Adrenal gland (tissue), 12 donors: Measurements from ENCODE around the gene TADA3. TPM values are rescaled to one million over a fixed set of nuclear protein-coding genes. Genes with fewer than 3 reads are reported as not detected.

Experiments used
- DNase-seq, 7 donors: peaks; one replicate each; pipeline ENCODE4 v3.0.0-alpha.2; 2019 to 2020
- H3K27ac ChIP-seq, 5 donors: fragments of 200-600 bp; sonication (generic) in 4 of 5; 1 replicate in 3 of 5; 2 replicates in 2 of 5; pipeline versions ENCODE4 v1.5.1 to v1.8.0; 2016 to 2020; ENCODE audit warnings: mild to moderate bottlenecking in 1 of 5
- H3K27me3 ChIP-seq: fragments of 200-600 bp; 2 replicates; pipeline ENCODE4 v1.8.0; 2021
- H3K36me3 ChIP-seq, 2 donors: fragments of 200-600 bp; replicated peaks in 1 of 2; 1 replicate in 1 of 2; 2 replicates in 1 of 2; pipeline versions ENCODE4 v1.5.1 to v1.8.0; 2018 to 2022
- H3K4me1 ChIP-seq, 2 donors: fragments of 200-600 bp; replicated peaks in 1 of 2; 1 replicate in 1 of 2; 2 replicates in 1 of 2; pipeline versions ENCODE4 v1.5.1 to v1.8.0; 2018 to 2021
- H3K4me3 ChIP-seq, 4 donors: fragments of 200-600 bp; sonication (generic) in 3 of 4; one replicate each; pipeline ENCODE4 v1.5.1; 2016 to 2018
- H3K9me3 ChIP-seq, 3 donors: fragments of 200-600 bp; sonication (generic) in 1 of 3; replicated peaks in 1 of 3; 1 replicate in 2 of 3; 2 replicates in 1 of 3; pipeline versions ENCODE4 v1.5.1 to v1.8.0; 2016 to 2021
- POLR2A ChIP-seq, 2 donors: fragments of 450-650 bp; IDR thresholded peaks; one replicate each; pipeline ENCODE4 v1.6.1; 2017; ENCODE audit warnings: antibody characterized with exemption in 2 of 2, mild to moderate bottlenecking in 2 of 2, moderate library complexity in 1 of 2
- WGBS, 4 donors: extraction: QIAGEN DNeasy Blood & Tissue Kit in 2 of 4; methylation state at CpG; one replicate each; pipeline versions ENCODE4 v1.1.5 to v1.1.7; 2013 to 2017; 5-methylcytosine and 5-hydroxymethylcytosine counted together
- intact Hi-C, 2 donors: fragments of 100-400 bp; cut with DNase I; formaldehyde crosslinking; loops; one replicate each; pipeline versions ENCODE4 v1.14.1 to v1.15.0; 2022 to 2023
- polyA plus RNA-seq, 3 donors: library from polyadenylated mRNA; stranded (reverse); fragments of 200-250 nt in 2 of 3; fragments of 350-450 nt in 1 of 3; fragmentation: Illumina TruSeq in 1 of 3; extraction: RNeasy Lipid Tissue Mini Kit (QIAGEN cat#74804) in 1 of 3; gene quantifications; one replicate each; pipeline ENCODE4 v1.2.3, GENCODE V29; 2013 to 2014
- total RNA-seq, 9 donors: library from RNA; depleted of rRNA in 4 of 9; stranded (reverse); fragments of >200 nt in 4 of 9; fragments of 120-200 nt in 1 of 9; fragmentation: NEBNext Ultra II Directional in 1 of 9; extraction: Animal tissue kit (Norgen Biotek cat#: 25700) in 1 of 9; gene quantifications; one replicate each; pipeline versions ENCODE4 v1.1.0 to v1.2.4, GENCODE V29; 2013 to 2023
- TF ChIP-seq, protein P1 (sequence below), 6 experiments: fragments of 450-650 bp in 4 of 6; fragments of 200-600 bp in 2 of 6; sonication (generic) in 1 of 6; IDR thresholded peaks; 1 replicate in 5 of 6; 2 replicates in 1 of 6; pipeline versions ENCODE4 v1.5.1 to v1.8.0; 2016 to 2021; ENCODE audit warnings: antibody characterized with exemption in 6 of 6, mild to moderate bottlenecking in 2 of 6, moderate library complexity in 1 of 6
- donor health status: healthy with polysubstance abuse.
- donor health status: Bipolar disorder and iron deficiency.
- donor health status: DM: yes; HTN: yes; CAD: no.
- donor health status: DM: no; HTN: no; CAD: no.
- donor health status: DM: no; HTN: no; CAD: no.
- donor health status: DM: yes; HTN: yes; CAD: no.

TADA3 gene
- total and polyA plus RNA-seq, 12 donors: 49.7 to 148 (median 115) TPM

- no peak for TF ChIP-seq POLR2A (IDR thresholded peaks at IDR 0.05)
- TF ChIP-seq, protein P1, sequence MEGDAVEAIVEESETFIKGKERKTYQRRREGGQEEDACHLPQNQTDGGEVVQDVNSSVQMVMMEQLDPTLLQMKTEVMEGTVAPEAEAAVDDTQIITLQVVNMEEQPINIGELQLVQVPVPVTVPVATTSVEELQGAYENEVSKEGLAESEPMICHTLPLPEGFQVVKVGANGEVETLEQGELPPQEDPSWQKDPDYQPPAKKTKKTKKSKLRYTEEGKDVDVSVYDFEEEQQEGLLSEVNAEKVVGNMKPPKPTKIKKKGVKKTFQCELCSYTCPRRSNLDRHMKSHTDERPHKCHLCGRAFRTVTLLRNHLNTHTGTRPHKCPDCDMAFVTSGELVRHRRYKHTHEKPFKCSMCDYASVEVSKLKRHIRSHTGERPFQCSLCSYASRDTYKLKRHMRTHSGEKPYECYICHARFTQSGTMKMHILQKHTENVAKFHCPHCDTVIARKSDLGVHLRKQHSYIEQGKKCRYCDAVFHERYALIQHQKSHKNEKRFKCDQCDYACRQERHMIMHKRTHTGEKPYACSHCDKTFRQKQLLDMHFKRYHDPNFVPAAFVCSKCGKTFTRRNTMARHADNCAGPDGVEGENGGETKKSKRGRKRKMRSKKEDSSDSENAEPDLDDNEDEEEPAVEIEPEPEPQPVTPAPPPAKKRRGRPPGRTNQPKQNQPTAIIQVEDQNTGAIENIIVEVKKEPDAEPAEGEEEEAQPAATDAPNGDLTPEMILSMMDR (IDR thresholded peaks at IDR 0.05): no peak
- DNase-seq: no peak
- H3K27me3 ChIP-seq: no peaks in the 10 kb centered on the region
- no peak overlapping the region for H3K27ac ChIP-seq
- H3K9me3 ChIP-seq: no peaks in the 10 kb centered on the region
- intact Hi-C loops: no loop called here
- H3K4me3 ChIP-seq: no peak overlapping the region
- peaks cover 0 to 68% of the 10 kb centered on the region in 2 donors for H3K36me3 ChIP-seq
- WGBS, 4 donors: 70 to 81% (median 79%) methylated on average over 3 to 5 of the region's 5 CpGs
- H3K4me1 ChIP-seq: peaks cover 17 to 19% of the 10 kb centered on the region in 2 donors
Measured at GRCh38 chr3:9746330-9746729, 45.9 kb downstream of the TADA3 start.

DNA sequence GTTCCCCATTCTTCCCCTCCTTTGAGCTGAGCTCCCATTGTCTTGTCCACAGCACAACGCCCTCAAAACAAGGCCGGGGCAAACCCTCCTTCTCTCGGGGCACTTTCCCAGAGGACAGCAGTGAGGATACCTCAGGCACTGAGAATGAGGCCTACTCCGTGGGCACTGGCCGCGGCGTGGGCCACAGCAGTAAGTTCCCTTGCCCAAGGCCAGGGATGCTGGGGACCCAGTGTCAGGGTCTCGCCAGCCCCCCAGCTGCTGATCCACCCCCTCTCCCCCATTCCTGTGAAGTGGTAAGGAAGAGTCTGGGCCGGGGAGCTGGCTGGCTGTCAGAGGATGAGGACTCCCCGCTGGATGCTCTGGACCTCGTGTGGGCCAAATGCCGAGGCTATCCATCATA lies 46.8 kb downstream of the TADA3 start:
- Histone ChIP-seq H3K9me3 (no peaks in the 10 kb centered on the region), H3K27me3 (no peaks in the 10 kb centered on the region), H3K4me1 (peaks cover 9 to 11% of the 10 kb centered on the region in 2 donors), H3K27ac (no peak overlapping the region), H3K36me3 (peaks cover 0 to 75% of the 10 kb centered on the region in 2 donors), H3K4me3 (no peak overlapping the region)
- DNase-seq: no peak
- TF ChIP-seq POLR2A (IDR thresholded peaks at IDR 0.05): no peak
- TF ChIP-seq, protein P1 (IDR thresholded peaks at IDR 0.05): no peak
- intact Hi-C loops: no loop called here
- 89 to 94% (median 90%) methylated on average over 3 to 12 of the region's 12 CpGs for WGBS, 4 donors

- intact Hi-C loops: no loop called here
- peaks cover 4 to 5% of the 10 kb centered on the region in 2 donors for H3K4me1 ChIP-seq
- peaks cover 0 to 89% of the 10 kb centered on the region in 2 donors for H3K36me3 ChIP-seq
- no peaks in the 10 kb centered on the region for H3K9me3 ChIP-seq
- WGBS, 4 donors: 94 to 97% (median 95%) methylated on average over 10 to 13 of the region's 13 CpGs
- no peak for DNase-seq
- no peak for TF ChIP-seq POLR2A (IDR thresholded peaks at IDR 0.05)
- TF ChIP-seq, protein P1 (IDR thresholded peaks at IDR 0.05): no peak
- H3K4me3 ChIP-seq: no peak overlapping the region
- H3K27me3 ChIP-seq: no peaks in the 10 kb centered on the region
- H3K27ac ChIP-seq: no peak overlapping the region
Measured at GRCh38 chr3:9744162-9744561, 48.1 kb downstream of the TADA3 start.

DNA sequence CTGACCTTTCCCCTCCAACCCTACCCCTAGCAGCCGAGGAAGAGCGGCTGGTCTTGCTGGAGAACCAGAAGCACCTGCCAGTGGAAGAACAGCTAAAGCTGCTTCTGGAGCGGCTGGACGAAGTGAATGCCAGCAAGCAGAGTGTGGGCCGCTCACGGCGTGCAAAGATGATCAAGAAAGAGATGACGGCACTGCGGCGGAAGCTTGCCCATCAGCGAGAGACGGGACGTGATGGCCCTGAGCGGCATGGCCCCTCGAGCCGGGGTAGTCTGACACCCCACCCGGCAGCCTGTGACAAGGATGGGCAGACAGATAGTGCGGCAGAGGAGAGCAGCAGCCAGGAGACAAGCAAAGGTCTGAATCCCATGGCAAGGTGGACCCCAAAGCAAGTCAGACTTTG lies 48.7 kb downstream of the TADA3 start:
- DNase-seq: no peak
- TF ChIP-seq POLR2A (IDR thresholded peaks at IDR 0.05): no peak
- TF ChIP-seq, protein P1 (IDR thresholded peaks at IDR 0.05): no peak
- H3K4me1 ChIP-seq: no peaks in the 10 kb centered on the region
- H3K9me3 ChIP-seq: no peaks in the 10 kb centered on the region
- no peak overlapping the region for H3K27ac ChIP-seq
- intact Hi-C loops: no loop called here
- no peak overlapping the region for H3K4me3 ChIP-seq
- H3K36me3 ChIP-seq: peaks cover 0 to 95% of the 10 kb centered on the region in 2 donors
- no peaks in the 10 kb centered on the region for H3K27me3 ChIP-seq
- WGBS, 4 donors: 93 to 95% (median 93%) methylated on average over 17 to 18 of the region's 18 CpGs
